K562 (cell line): ENCODE data around the gene TFAP2E. TPM values are rescaled to one million over a fixed set of nuclear protein-coding genes. Genes with fewer than 3 reads are reported as not detected.

Source experiments
- BDP1 ChIP-seq: IDR thresholded peaks from 3 replicates; pipeline ENCODE4 v1.6.1; 2011; ENCODE audit not compliant: insufficient read length, insufficient read depth
- CTCF ChIP-seq, 3 experiments: IDR thresholded peaks in 2 of 3; conservative IDR thresholded peaks in 1 of 3; 2 replicates each; pipeline ENCODE4 v1.5.1; 2011 to 2012; ENCODE audit warnings: low read length in 3 of 3, mild to moderate bottlenecking in 3 of 3, control low read depth in 2 of 3, improper control_type of control experiment in 1 of 3, inconsistent platforms in 1 of 3, low read depth in 1 of 3, mixed read lengths in 1 of 3, moderate library complexity in 1 of 3; ENCODE audit not compliant: insufficient read depth in 2 of 3
- FOXM1 ChIP-seq, 2 experiments: fragments of 450-650 bp in 1 of 2; sonication (generic) in 1 of 2; formaldehyde crosslinking in 1 of 2; IDR thresholded peaks; 2 replicates each; pipeline versions ENCODE4 v1.6.1 to v1.9.0; 2017 to 2022; ENCODE audit warnings: low read depth in 2 of 2, mild to moderate bottlenecking in 2 of 2, missing genetic modification reagents in 1 of 2, moderate library complexity in 1 of 2
- HNRNPK ChIP-seq: fragments of 200-400 bp; formaldehyde crosslinking; IDR thresholded peaks from one replicate; pipeline ENCODE4 v1.6.1; 2018; ENCODE audit warnings: mild to moderate bottlenecking, low read depth, low read length; ENCODE audit not compliant: poor library complexity, severe bottlenecking
- MTA1 ChIP-seq: fragments of 450-650 bp; IDR thresholded peaks from 2 replicates; pipeline ENCODE4 v1.6.1; 2017; ENCODE audit warnings: borderline replicate concordance
- NCOA4 ChIP-seq: fragments of 450-650 bp; IDR thresholded peaks from 2 replicates; pipeline ENCODE4 v1.6.1; 2018; ENCODE audit warnings: mild to moderate bottlenecking; ENCODE audit not compliant: partially characterized antibody
- POLR2A ChIP-seq: fragments of 450-650 bp; conservative IDR thresholded peaks from 2 replicates; pipeline ENCODE4 v1.6.1; 2016
- RBFOX2 ChIP-seq: fragments of 200-400 bp; formaldehyde crosslinking; IDR thresholded peaks from 2 replicates; pipeline ENCODE4 v1.6.1; 2017; ENCODE audit warnings: low read depth, mild to moderate bottlenecking, low read length, moderate library complexity
- THAP12 ChIP-seq: fragments of 250-450 bp; sonication (Bioruptor Pico); IDR thresholded peaks from 2 replicates; pipeline ENCODE4 v1.9.0; 2021; ENCODE audit warnings: mild to moderate bottlenecking, inconsistent platforms
- ZNF253 ChIP-seq: fragments of 250-450 bp; sonication (Bioruptor Pico); conservative IDR thresholded peaks from 2 replicates; pipeline ENCODE4 v1.6.1; 2021; ENCODE audit warnings: mild to moderate bottlenecking
- ZNF57 ChIP-seq: fragments of 450-650 bp; formaldehyde crosslinking; IDR thresholded peaks from 2 replicates; pipeline ENCODE4 v1.4.0; 2020; ENCODE audit warnings: mild to moderate bottlenecking, moderate library complexity
- polyA plus RNA-seq, 8 experiments: library from polyadenylated mRNA; depleted of rRNA in 4 of 8; stranded (reverse) in 5 of 8; unstranded in 3 of 8; fragments of >200 nt; fragmentation: Nextera tagmentation in 2 of 8; fragmentation: Illumina TruSeq in 1 of 8; extraction: Ambion mirVana in 2 of 8; extraction: Trizol in 1 of 8; gene quantifications; 2 replicates each; pipeline versions ENCODE4 v1.2.1 to v1.2.3, GENCODE V29; 2011 to 2014; ENCODE audit warnings: inconsistent platforms in 1 of 8, missing spikeins in 1 of 8
- total RNA-seq, 7 experiments: library from RNA; depleted of rRNA in 6 of 7; stranded (reverse); fragments of >200 nt in 6 of 7; fragmentation: Illumina TruSeq in 2 of 7; extraction: Trizol in 2 of 7; gene quantifications; 2 replicates each; pipeline versions ENCODE4 v1.2.1 to v1.2.3, GENCODE V29; 2011 to 2021; ENCODE audit warnings: low replicate concordance in 1 of 7

The TFAP2E gene
- total and polyA plus RNA-seq, 9 of the 15 experiments (the other 6 are each of a cell fraction or from before 2014, with no cell fraction given): 0.03 to 0.11 (median 0.07) TPM; not detected in 4

- TF ChIP-seq RBFOX2 (peak; percentile 50), HNRNPK (no peak), FOXM1 (IDR thresholded peaks at IDR 0.05; ENCODE audit: low read depth) (no peak), FOXM1 (CRISPR knock-in tag; IDR thresholded peaks at IDR 0.05; ENCODE audit: low read depth) (no peak), CTCF (IDR thresholded peaks at IDR 0.05 in 2 of 3, conservative IDR thresholded peaks at IDR 0.05 in 1 of 3; ENCODE audit: insufficient read depth in 2 of 3, low read depth in 1 of 3, low read length in 3 of 3) (no peak), THAP12 (CRISPR knock-in tag) (0 out of 2 replicates have a peak, but pooled peaks have one; percentile 32), POLR2A (no peak), NCOA4 (no peak), BDP1 (no peak), MTA1 (no peak), ZNF253 (CRISPR knock-in tag) (no peak), ZNF57 (no peak)
Observed at GRCh38 chr1:35560256-35561225, 12.6 kb upstream of the TFAP2E start (continued).
